K562 (cell line): Measurements from ENCODE around the gene SLX4IP. TPM values are rescaled to one million over a fixed set of nuclear protein-coding genes. Genes with fewer than 3 reads are reported as not detected.

ENCODE experiments used
- ATAC-seq: fragments of 200-7000 bp; cut with Tn5 transposase; 3 replicates; pipeline ENCODE4 v1.9.1; 2020; ENCODE audit warnings: moderate library complexity
- BruUV-seq: library from RNA; stranded (reverse); fragments of 400-500 nt; replicated peaks from 2 replicates; lab custom pipeline; 2021; lab: Mats Ljungman, UMichigan
- CTCF ChIA-PET: fragments of 300-600 bp; formaldehyde crosslinking; extraction: SDS; loops from one replicate; lab custom pipeline; 2021; ENCODE audit warnings: low intra/inter-chr PET ratio; lab: Yijun Ruan, JAX
- POLR2A ChIA-PET: fragments of 300-600, 350-650 bp; sonication (Branson Sonifier 250); formaldehyde crosslinking; extraction: SDS; loops from one replicate; lab custom pipeline; 2021; ENCODE audit warnings: antibody characterized with exemption, inconsistent platforms; lab: Yijun Ruan, JAX
- DNase-seq, 4 experiments: peaks; one replicate each; pipeline versions ENCODE4 v3.0.0 to v3.0.0-alpha.2; 2011 to 2018; ENCODE audit warnings: low spot score in 3 of 4, mixed read lengths in 3 of 4; ENCODE audit errors: extremely low read depth in 1 of 4
- FAIRE-seq: peaks from 2 replicates; lab custom pipeline; 2011; peaks lifted over from hg19 to GRCh38; lab: Jason Lieb, UNC
- H2AFZ ChIP-seq: 2 replicates; pipeline ENCODE4 v1.6.0; 2011; ENCODE audit warnings: low read depth, low read length, control low read depth, inconsistent platforms
- H3K27ac ChIP-seq: fragments of 200-600 bp; 3 replicates; pipeline ENCODE4 v1.8.0; 2011; ENCODE audit warnings: low read depth, mild to moderate bottlenecking, control low read depth, inconsistent platforms, low read length, moderate library complexity, mixed read lengths; ENCODE audit errors: extremely low read depth
- H3K27me3 ChIP-seq, 2 experiments: fragments of 300-600 bp in 1 of 2; 2 replicates in 1 of 2; 3 replicates in 1 of 2; pipeline versions ENCODE4 v1.6.0 to v1.8.0; 2011; ENCODE audit warnings: inconsistent platforms in 2 of 2, low read length in 2 of 2, mild to moderate bottlenecking in 1 of 2, mixed read lengths in 1 of 2, moderate library complexity in 1 of 2; ENCODE audit not compliant: control insufficient read depth in 2 of 2, insufficient read depth in 2 of 2
- H3K36me3 ChIP-seq: fragments of 300-600 bp; 3 replicates; pipeline ENCODE4 v1.8.0; 2011; ENCODE audit warnings: mild to moderate bottlenecking, low read length, inconsistent platforms; ENCODE audit not compliant: control insufficient read depth, insufficient read depth
- H3K4me1 ChIP-seq, 2 experiments: fragments of 200-600 bp in 1 of 2; replicated peaks in 1 of 2; 2 replicates in 1 of 2; 3 replicates in 1 of 2; pipeline versions ENCODE4 v1.5.1 to v1.8.0; 2011; ENCODE audit warnings: inconsistent platforms in 2 of 2, low read length in 2 of 2, mild to moderate bottlenecking in 1 of 2, mixed read lengths in 1 of 2, moderate library complexity in 1 of 2; ENCODE audit not compliant: control insufficient read depth in 2 of 2, insufficient read depth in 2 of 2
- H3K4me2 ChIP-seq: 2 replicates; pipeline ENCODE4 v1.6.1; 2011; ENCODE audit warnings: low read length, control low read depth, inconsistent platforms, mixed read lengths; ENCODE audit not compliant: insufficient read depth
- H3K4me3 ChIP-seq: fragments of 200-600 bp; sonication (generic), shearing (Covaris generic); 2 replicates; pipeline ENCODE4 v1.5.1; 2016; ENCODE audit warnings: control low read depth, inconsistent platforms
- H3K79me2 ChIP-seq: fragments of 200-600 bp; 3 replicates; pipeline ENCODE4 v1.8.0; 2011; ENCODE audit warnings: low read length, inconsistent platforms; ENCODE audit not compliant: control insufficient read depth, insufficient read depth
- H3K9ac ChIP-seq, 2 experiments: 2 replicates each; pipeline versions ENCODE4 v1.6.0 to v1.6.1; 2011; ENCODE audit warnings: low read depth in 2 of 2, low read length in 2 of 2, control low read depth in 1 of 2, inconsistent platforms in 1 of 2, mild to moderate bottlenecking in 1 of 2, mixed read lengths in 1 of 2; ENCODE audit not compliant: insufficient read depth in 1 of 2
- H3K9me1 ChIP-seq: one replicate; pipeline ENCODE4 v1.6.0; 2011; ENCODE audit warnings: inconsistent platforms, mild to moderate bottlenecking, low read length, moderate library complexity; ENCODE audit not compliant: control insufficient read depth, insufficient read depth
- H3K9me3 ChIP-seq: replicated peaks from 2 replicates; pipeline ENCODE4 v1.5.1; 2011; ENCODE audit warnings: low read depth, low read length, inconsistent platforms; ENCODE audit not compliant: control insufficient read depth, insufficient read depth
- H4K20me1 ChIP-seq: replicated peaks from 2 replicates; pipeline ENCODE4 v1.6.1; 2011; ENCODE audit warnings: low read length, inconsistent platforms, mixed read lengths; ENCODE audit not compliant: control insufficient read depth, insufficient read depth
- CBFB ChIP-seq: sonication (generic); formaldehyde crosslinking; IDR thresholded peaks from 2 replicates; pipeline ENCODE4 v1.4.0; 2020; ENCODE audit warnings: mild to moderate bottlenecking, missing genetic modification reagents
- GTF2E2 ChIP-seq: fragments of 200-800 bp; sonication (Bioruptor generic); IDR thresholded peaks from 2 replicates; pipeline ENCODE4 v1.6.1; 2016; ENCODE audit warnings: missing genetic modification characterization, missing compliant biosample characterization
- MEF2A ChIP-seq: IDR thresholded peaks from 2 replicates; pipeline ENCODE4 v1.6.1; 2011; ENCODE audit warnings: low read depth, mild to moderate bottlenecking, low read length, moderate library complexity; ENCODE audit not compliant: control insufficient read depth
- ZBTB33 ChIP-seq: sonication (generic); formaldehyde crosslinking; IDR thresholded peaks from 2 replicates; pipeline ENCODE4 v1.8.1; 2023; ENCODE audit warnings: mild to moderate bottlenecking, missing genetic modification reagents
- ZEB2 ChIP-seq: fragments of 450-650 bp; IDR thresholded peaks from 2 replicates; pipeline ENCODE4 v1.6.1; 2016
- ZFP30 ChIP-seq: fragments of 250-450 bp; sonication (Bioruptor Pico); IDR thresholded peaks from 2 replicates; pipeline ENCODE4 v1.8.0; 2022; ENCODE audit warnings: moderate library complexity, mild to moderate bottlenecking, inconsistent platforms, borderline replicate concordance
- ZNF121 ChIP-seq: sonication (generic); formaldehyde crosslinking; conservative IDR thresholded peaks from 2 replicates; pipeline ENCODE4 v1.8.0; 2022; ENCODE audit warnings: missing genetic modification reagents
- WGBS: fragments of 100-300 bp; shearing (Covaris generic); methylation state at CpG from one replicate; pipeline ENCODE4 v1.1.6; 2016; ENCODE audit warnings: low coverage, mixed read lengths; ENCODE audit not compliant: insufficient coverage; ENCODE audit errors: missing lambda C conversion rate; 5-methylcytosine and 5-hydroxymethylcytosine counted together
- in situ Hi-C: fragments of 300-500 bp; cut with MboI; formaldehyde crosslinking; loops from 4 replicates; pipeline ENCODE4 v1.15.0; 2018; ENCODE audit warnings: inconsistent platforms, mixed read lengths
- intact Hi-C: fragments of 100-400 bp; cut with micrococcal nuclease; formaldehyde crosslinking; loops from 2 replicates; pipeline ENCODE4 v1.14.2; 2022
- polyA plus RNA-seq, 8 experiments: library from polyadenylated mRNA; depleted of rRNA in 4 of 8; stranded (reverse) in 5 of 8; unstranded in 3 of 8; fragments of >200 nt; fragmentation: Nextera tagmentation in 2 of 8; fragmentation: Illumina TruSeq in 1 of 8; extraction: Ambion mirVana in 2 of 8; extraction: Trizol in 1 of 8; gene quantifications; 2 replicates each; pipeline versions ENCODE4 v1.2.1 to v1.2.3, GENCODE V29; 2011 to 2014; ENCODE audit warnings: inconsistent platforms in 1 of 8, missing spikeins in 1 of 8
- total RNA-seq, 7 experiments: library from RNA; depleted of rRNA in 6 of 7; stranded (reverse); fragments of >200 nt in 6 of 7; fragmentation: Illumina TruSeq in 2 of 7; extraction: Trizol in 2 of 7; gene quantifications; 2 replicates each; pipeline versions ENCODE4 v1.2.1 to v1.2.3, GENCODE V29; 2011 to 2021; ENCODE audit warnings: low replicate concordance in 1 of 7

Gene SLX4IP
- total and polyA plus RNA-seq, 9 of the 15 experiments (the other 6 are each of a cell fraction or from before 2014, with no cell fraction given) = 1.5 to 5.9 (median 3.5) TPM

- TF ChIP-seq ZFP30 (no peak), CBFB (CRISPR knock-in tag) (no peak)
Observed at GRCh38 chr20:10465135-10465534, 30.0 kb downstream of the SLX4IP start (continued).

- Histone ChIP-seq H3K4me3 (no peak overlapping the region), H4K20me1 (no peaks in the 10 kb centered on the region), H3K9me1 (no peaks in the 10 kb centered on the region), H3K9ac (no peak overlapping the region), H3K79me2 (no peaks in the 10 kb centered on the region; the same call in 2 of the 3 replicates), H2AFZ (no peak overlapping the region), H3K27me3 (no peaks in the 10 kb centered on the region), H3K27ac (no peak overlapping the region), H3K4me1 (peaks cover 0 to 6% of the 10 kb centered on the region in 2 experiments; a peak in 2 of 5 replicates), H3K9me3 (no peaks in the 10 kb centered on the region; the same call in 1 of the 2 replicates), H3K4me2 (no peak overlapping the region), H3K36me3 (no peaks in the 10 kb centered on the region)
- TF ChIP-seq ZBTB33 (no peak), MEF2A (no peak), ZEB2 (no peak), GTF2E2 (tag) (no peak), ZNF121 (CRISPR knock-in tag) (no peak)
- ATAC-seq (no peak), DNase-seq (no peak), FAIRE-seq (no peak)
- in situ Hi-C loops = no loop called here
- intact Hi-C loops = loop anchor here (5.0 kb wide), 2 partner anchors 71 to 849 kb away; no protein-coding TSS in a partner anchor
- POLR2A ChIA-PET = no interaction called here
- no TSS peak for BruUV-seq
- 66% methylated on average over 4 of the region's 4 CpGs for WGBS
- CTCF ChIA-PET = no interaction called here
Observed at GRCh38 chr20:10466325-10466724, 31.2 kb downstream of the SLX4IP start.
